Measurements from ENCODE around the gene RERE.

The RERE gene

GRCh38 chr1:8355439-8356255 lies 461.8 kb downstream of the RERE start:
- DNase-seq, result no peak

- no peak for DNase-seq
Measured at GRCh38 chr1:8354038-8354437, 463.4 kb downstream of the RERE start.

GRCh38 chr1:8352886-8353785 lies 464.3 kb downstream of the RERE start:
- DNase-seq, result no peak

GRCh38 chr1:8352471-8352845 lies 465.0 kb downstream of the RERE start:
- DNase-seq, result no peak

GRCh38 chr1:8351693-8352470 lies 465.6 kb downstream of the RERE start:
- no peak for DNase-seq

- DNase-seq, result no peak
Measured at GRCh38 chr1:8350914-8351684, 466.3 kb downstream of the RERE start.

GRCh38 chr1:8349961-8350360 lies 467.5 kb downstream of the RERE start:
- no peak for DNase-seq

- DNase-seq, result no peak
Measured at GRCh38 chr1:8349473-8349865, 468.0 kb downstream of the RERE start.

- no peak for DNase-seq
Measured at GRCh38 chr1:8348777-8349472, 468.5 kb downstream of the RERE start.

GRCh38 chr1:8348047-8348776 lies 469.2 kb downstream of the RERE start:
- no peak for DNase-seq

GRCh38 chr1:8347635-8348034 lies 469.8 kb downstream of the RERE start:
- no peak for DNase-seq

- no peak for DNase-seq
Measured at GRCh38 chr1:8345621-8346415, 471.6 kb downstream of the RERE start.

- no peak for DNase-seq
Measured at GRCh38 chr1:8344893-8345507, 472.4 kb downstream of the RERE start.

GRCh38 chr1:8343464-8344001 lies 473.9 kb downstream of the RERE start:
- no peak for DNase-seq

GRCh38 chr1:8343044-8343443 lies 474.4 kb downstream of the RERE start:
- DNase-seq, result no peak

GRCh38 chr1:8342325-8342724 lies 475.1 kb downstream of the RERE start:
- DNase-seq, result no peak

GRCh38 chr1:8340448-8340847 lies 477.0 kb downstream of the RERE start:
- no peak for DNase-seq

GRCh38 chr1:8339203-8339600 lies 478.2 kb downstream of the RERE start:
- DNase-seq, result no peak

- no peak for DNase-seq
Measured at GRCh38 chr1:8338526-8339202, 478.8 kb downstream of the RERE start.
